DOHH2 (cell line): ENCODE data around the gene CTSW.

ENCODE experiments used
- H3F3A ChIP-seq: fragments of 200-600 bp; sonication (generic), shearing (Covaris generic); 2 replicates; pipeline ENCODE4 v1.6.0; 2016; ENCODE audit warnings: antibody characterized with exemption, mild to moderate bottlenecking; ENCODE audit not compliant: control insufficient read depth, insufficient read depth
- H3K27ac ChIP-seq: fragments of 200-600 bp; sonication (generic); 2 replicates; pipeline ENCODE4 v1.5.1; 2014; ENCODE audit warnings: low read depth, mild to moderate bottlenecking, low read length, moderate library complexity
- H3K27me3 ChIP-seq: fragments of 200-600 bp; sonication (generic); 2 replicates; pipeline ENCODE4 v1.6.1; 2014; ENCODE audit warnings: mild to moderate bottlenecking, low read length, mixed read lengths; ENCODE audit not compliant: control insufficient read depth
- H3K36me3 ChIP-seq: fragments of 200-600 bp; sonication (generic); 2 replicates; pipeline ENCODE4 v1.6.1; 2014; ENCODE audit warnings: mild to moderate bottlenecking, low read length, moderate library complexity, mixed read lengths; ENCODE audit not compliant: control insufficient read depth
- H3K4me1 ChIP-seq: fragments of 200-600 bp; sonication (generic); 2 replicates; pipeline ENCODE4 v1.6.1; 2014; ENCODE audit warnings: mild to moderate bottlenecking, low read length, mixed read lengths; ENCODE audit not compliant: control insufficient read depth
- H3K4me2 ChIP-seq: fragments of 200-600 bp; sonication (generic); 2 replicates; pipeline ENCODE4 v1.6.0; 2014; ENCODE audit warnings: mild to moderate bottlenecking, low read length, moderate library complexity
- H3K4me3 ChIP-seq: fragments of 200-600 bp; sonication (generic); 2 replicates; pipeline ENCODE4 v1.5.1; 2014; ENCODE audit warnings: mild to moderate bottlenecking, low read length, mixed read lengths
- H3K79me2 ChIP-seq: fragments of 200-600 bp; sonication (generic); 2 replicates; pipeline ENCODE4 v1.6.1; 2014; ENCODE audit warnings: mild to moderate bottlenecking, low read length, mixed read lengths; ENCODE audit not compliant: control insufficient read depth
- H3K9me2 ChIP-seq: fragments of 200-600 bp; sonication (generic); replicated peaks from 2 replicates; pipeline ENCODE4 v1.6.1; 2014; ENCODE audit warnings: mild to moderate bottlenecking, low read length, mixed read lengths; ENCODE audit not compliant: control insufficient read depth
- H3K9me3 ChIP-seq: fragments of 200-600 bp; sonication (generic); 2 replicates; pipeline ENCODE4 v1.6.1; 2014; ENCODE audit warnings: antibody characterized with exemption, low read length, mixed read lengths; ENCODE audit not compliant: control insufficient read depth, insufficient read depth
- H4K20me1 ChIP-seq: fragments of 200-600 bp; sonication (generic); 2 replicates; pipeline ENCODE4 v1.6.0; 2014; ENCODE audit warnings: low read depth, mild to moderate bottlenecking, antibody characterized with exemption, low read length, moderate library complexity; ENCODE audit not compliant: control insufficient read depth, insufficient read depth
- CTCF ChIP-seq: fragments of 200-600 bp; sonication (generic); IDR thresholded peaks from one replicate; pipeline ENCODE4 v1.5.1; 2014; ENCODE audit warnings: antibody characterized with exemption, mild to moderate bottlenecking, low read depth, low read length; ENCODE audit not compliant: poor library complexity, severe bottlenecking
- EZH2phosphoT487 ChIP-seq: fragments of 200-600 bp; sonication (generic); IDR thresholded peaks from 2 replicates; pipeline ENCODE4 v1.6.1; 2017; ENCODE audit warnings: borderline replicate concordance, mild to moderate bottlenecking, antibody characterized with exemption, low read length, moderate library complexity, mixed read lengths

Gene CTSW

GRCh38 chr11:65931773-65932557 is 52.3 kb downstream of the CTSW start:
- H3K9me2 ChIP-seq: no peaks in the 10 kb centered on the region
- no peak overlapping the region for H3K4me3 ChIP-seq
- no peaks in the 10 kb centered on the region for H3K9me3 ChIP-seq
- no peak overlapping the region for H3K27ac ChIP-seq
- H3K36me3 ChIP-seq: no peaks in the 10 kb centered on the region
- no peaks in the 10 kb centered on the region for H3K79me2 ChIP-seq
- TF ChIP-seq EZH2phosphoT487: no peak
- TF ChIP-seq CTCF: no peak
- no peaks in the 10 kb centered on the region for H3F3A ChIP-seq
- peaks cover 6% of the 10 kb centered on the region; the same call in 1 of the 2 replicates for H3K4me1 ChIP-seq
- no peaks in the 10 kb centered on the region for H4K20me1 ChIP-seq
- no peak overlapping the region for H3K4me2 ChIP-seq
- no peaks in the 10 kb centered on the region for H3K27me3 ChIP-seq

- no peaks in the 10 kb centered on the region for H3K9me3 ChIP-seq
- H3K4me2 ChIP-seq: no peak overlapping the region
- H3K79me2 ChIP-seq: no peaks in the 10 kb centered on the region
- H3F3A ChIP-seq: no peaks in the 10 kb centered on the region
- H3K9me2 ChIP-seq: no peaks in the 10 kb centered on the region
- no peaks in the 10 kb centered on the region for H3K36me3 ChIP-seq
- TF ChIP-seq CTCF: no peak
- TF ChIP-seq EZH2phosphoT487: no peak
- no peak overlapping the region for H3K27ac ChIP-seq
- no peak overlapping the region for H3K4me3 ChIP-seq
- peaks cover 6% of the 10 kb centered on the region; the same call in 1 of the 2 replicates for H3K4me1 ChIP-seq
- H3K27me3 ChIP-seq: no peaks in the 10 kb centered on the region
- H4K20me1 ChIP-seq: no peaks in the 10 kb centered on the region
These were observed 52.9 kb downstream of the CTSW start for GRCh38 chr11:65932558-65932919.
